HG03575 (cell line): ENCODE results near the gene AMER3.
"Not testable (repeated sequence)": the region's sequence is repeated elsewhere in the genome, so short reads cannot be mapped to it uniquely, and the experiment has no call there.

ENCODE experiments used
- ATAC-seq: cut with Tn5 transposase; IDR thresholded peaks from one replicate; pipeline ENCODE4 v1.9.1; 2021; ENCODE audit not compliant: unreplicated experiment, insufficient number of reproducible peaks, low FRiP score; ENCODE audit errors: extremely low read depth

The AMER3 gene

GRCh38 chr2:130755256-130756052 lies at the start of gene AMER3:
Gene AMER3 (plus strand): TSS chr2:130755540. CDS start chr2:130762073, 6,533 bp downstream.
- no peak for ATAC-seq

- not testable (repeated sequence) for ATAC-seq
These were observed 40.5 kb upstream of the AMER3 start for GRCh38 chr2:130714795-130715194.

- no peak for ATAC-seq
These were observed 35.3 kb upstream of the AMER3 start for GRCh38 chr2:130720036-130720435.

GRCh38 chr2:130720528-130720927 lies 34.8 kb upstream of the AMER3 start:
- no peak for ATAC-seq

GRCh38 chr2:130724455-130724854 lies 30.9 kb upstream of the AMER3 start:
- ATAC-seq = no peak

- no peak for ATAC-seq
These were observed 28.6 kb upstream of the AMER3 start for GRCh38 chr2:130726614-130727180.

- ATAC-seq = peak; percentile 63
These were observed 27.9 kb upstream of the AMER3 start for GRCh38 chr2:130727286-130727924.

GRCh38 chr2:130728007-130728454 lies 27.3 kb upstream of the AMER3 start:
- ATAC-seq = no peak

GRCh38 chr2:130728549-130729316 lies 26.6 kb upstream of the AMER3 start, which contains the start of gene GPR148:
Gene GPR148 (plus strand): TSS chr2:130729070. CDS start chr2:130729152, 82 bp downstream.
- ATAC-seq = no peak

GRCh38 chr2:130729322-130730299 lies 25.7 kb upstream of the AMER3 start:
- no peak for ATAC-seq

- not testable (repeated sequence) for ATAC-seq
These were observed 23.1 kb upstream of the AMER3 start for GRCh38 chr2:130732257-130732656.

- no peak for ATAC-seq
These were observed 20.1 kb upstream of the AMER3 start for GRCh38 chr2:130735200-130735599.

- no peak for ATAC-seq
These were observed 18.9 kb upstream of the AMER3 start for GRCh38 chr2:130736487-130736886.

- no peak for ATAC-seq
These were observed 17.7 kb upstream of the AMER3 start for GRCh38 chr2:130737592-130737991.

- no peak for ATAC-seq
These were observed 14.7 kb upstream of the AMER3 start for GRCh38 chr2:130740671-130741070.

- ATAC-seq = no peak
These were observed 12.1 kb upstream of the AMER3 start for GRCh38 chr2:130743278-130743677.

- ATAC-seq = no peak
These were observed 10.8 kb upstream of the AMER3 start for GRCh38 chr2:130744287-130745117.
